Loucy (cell line): ENCODE data around the gene CYP27A1.

Source experiments
- H2AFZ ChIP-seq: fragments of 200-600 bp; sonication (generic); 2 replicates; pipeline ENCODE4 v1.6.0; 2016; ENCODE audit warnings: antibody characterized with exemption, mild to moderate bottlenecking, low read length, moderate library complexity
- H3F3A ChIP-seq: fragments of 200-600 bp; 2 replicates; pipeline ENCODE4 v1.6.0; 2016; ENCODE audit warnings: antibody characterized with exemption, low read depth, mild to moderate bottlenecking
- H3K27me3 ChIP-seq: fragments of 200-600 bp; sonication (generic); 2 replicates; pipeline ENCODE4 v1.6.1; 2014; ENCODE audit warnings: low read length, mild to moderate bottlenecking; ENCODE audit not compliant: insufficient read depth, poor library complexity, severe bottlenecking
- H3K36me3 ChIP-seq: fragments of 200-600 bp; sonication (generic); 2 replicates; pipeline ENCODE4 v1.6.1; 2016; ENCODE audit warnings: low read length; ENCODE audit not compliant: insufficient read depth
- H3K4me1 ChIP-seq: fragments of 200-600 bp; sonication (generic); 2 replicates; pipeline ENCODE4 v1.5.1; 2014; ENCODE audit warnings: low read length, mild to moderate bottlenecking; ENCODE audit not compliant: insufficient read depth, poor library complexity, severe bottlenecking
- H3K4me2 ChIP-seq: fragments of 200-600 bp; sonication (generic); 2 replicates; pipeline ENCODE4 v1.6.0; 2014; ENCODE audit warnings: antibody characterized with exemption, low read length, low read depth, mild to moderate bottlenecking; ENCODE audit not compliant: poor library complexity, severe bottlenecking
- H3K4me3 ChIP-seq: fragments of 200-600 bp; sonication (generic); 2 replicates; pipeline ENCODE4 v1.5.1; 2014; ENCODE audit warnings: low read length, mild to moderate bottlenecking, mixed read lengths; ENCODE audit not compliant: poor library complexity, severe bottlenecking
- H3K79me2 ChIP-seq: fragments of 200-600 bp; sonication (generic); 2 replicates; pipeline ENCODE4 v1.6.1; 2014; ENCODE audit warnings: low read length; ENCODE audit not compliant: insufficient read depth
- H3K9ac ChIP-seq: fragments of 200-600 bp; sonication (generic); 2 replicates; pipeline ENCODE4 v1.6.0; 2014; ENCODE audit warnings: mild to moderate bottlenecking, low read depth, low read length, moderate library complexity; ENCODE audit not compliant: poor library complexity, severe bottlenecking
- H3K9me2 ChIP-seq: fragments of 200-600 bp; sonication (generic); replicated peaks from 2 replicates; pipeline ENCODE4 v1.6.1; 2016; ENCODE audit warnings: low read depth, low read length, mixed read lengths
- H3K9me3 ChIP-seq: fragments of 200-600 bp; sonication (generic); 2 replicates; pipeline ENCODE4 v1.6.1; 2014; ENCODE audit warnings: mild to moderate bottlenecking, antibody characterized with exemption, low read length, low read depth; ENCODE audit not compliant: insufficient read depth
- H4K20me1 ChIP-seq: fragments of 200-600 bp; sonication (generic); 2 replicates; pipeline ENCODE4 v1.6.0; 2014; ENCODE audit warnings: antibody characterized with exemption, low read length, mild to moderate bottlenecking; ENCODE audit not compliant: insufficient read depth, poor library complexity, severe bottlenecking
- CTCF ChIP-seq: fragments of 200-600 bp; sonication (generic); conservative IDR thresholded peaks from 2 replicates; pipeline ENCODE4 v1.5.1; 2014; ENCODE audit warnings: mild to moderate bottlenecking, antibody characterized with exemption, low read length
- EZH2phosphoT487 ChIP-seq: fragments of 200-600 bp; IDR thresholded peaks from 2 replicates; pipeline ENCODE4 v1.6.1; 2018; ENCODE audit warnings: antibody characterized with exemption, mild to moderate bottlenecking, moderate library complexity, borderline replicate concordance

Gene CYP27A1

GRCh38 chr2:218745160-218745558 lies 36.8 kb upstream of the CYP27A1 start:
- Histone ChIP-seq H3K9me3 (no peaks in the 10 kb centered on the region), H3K4me2 (no peak overlapping the region), H4K20me1 (no peaks in the 10 kb centered on the region), H3K79me2 (no peaks in the 10 kb centered on the region), H3K36me3 (peaks cover 81% of the 10 kb centered on the region), H3K9ac (no peak overlapping the region), H3K4me1 (no peaks in the 10 kb centered on the region), H3F3A (no peaks in the 10 kb centered on the region), H3K9me2 (no peaks in the 10 kb centered on the region), H3K4me3 (no peak overlapping the region), H2AFZ (no peak overlapping the region), H3K27me3 (no peaks in the 10 kb centered on the region)
- TF ChIP-seq CTCF = no peak
- TF ChIP-seq EZH2phosphoT487 = no peak

- H3K9me2 ChIP-seq = no peaks in the 10 kb centered on the region
- H3K4me3 ChIP-seq = no peak overlapping the region
- H4K20me1 ChIP-seq = no peaks in the 10 kb centered on the region
- H3K27me3 ChIP-seq = no peaks in the 10 kb centered on the region
- no peak overlapping the region for H3K9ac ChIP-seq
- H3K36me3 ChIP-seq = peaks cover 81% of the 10 kb centered on the region
- no peak overlapping the region for H3K4me2 ChIP-seq
- no peak for TF ChIP-seq EZH2phosphoT487
- TF ChIP-seq CTCF = no peak
- no peak overlapping the region for H2AFZ ChIP-seq
- no peaks in the 10 kb centered on the region for H3K9me3 ChIP-seq
- no peaks in the 10 kb centered on the region for H3F3A ChIP-seq
- no peaks in the 10 kb centered on the region for H3K4me1 ChIP-seq
- H3K79me2 ChIP-seq = no peaks in the 10 kb centered on the region
Measured at GRCh38 chr2:218745559-218746469, 36.1 kb upstream of the CYP27A1 start.

GRCh38 chr2:218746470-218746795 lies 35.5 kb upstream of the CYP27A1 start:
- Histone ChIP-seq H3K9ac (no peak overlapping the region), H3K36me3 (peaks cover 80% of the 10 kb centered on the region), H3K9me3 (no peaks in the 10 kb centered on the region), H3K4me3 (no peak overlapping the region), H3K27me3 (no peaks in the 10 kb centered on the region), H3F3A (no peaks in the 10 kb centered on the region), H3K79me2 (no peaks in the 10 kb centered on the region), H4K20me1 (no peaks in the 10 kb centered on the region), H3K9me2 (no peaks in the 10 kb centered on the region), H3K4me2 (no peak overlapping the region), H3K4me1 (no peaks in the 10 kb centered on the region), H2AFZ (no peak overlapping the region)
- TF ChIP-seq EZH2phosphoT487 = no peak
- no peak for TF ChIP-seq CTCF
